Suprapubic skin (tissue), 4 donors: ENCODE results near the gene NDUFAF2. TPM values are rescaled to one million over a fixed set of nuclear protein-coding genes. Genes with fewer than 3 reads are reported as not detected.

Experiments
- DNase-seq, 2 donors: peaks; one replicate each; pipeline ENCODE4 v3.0.0-alpha.2; 2019; ENCODE audit warnings: low spot score in 2 of 2
- H3K27ac ChIP-seq: fragments of 200-600 bp; sonication (generic); one replicate; pipeline ENCODE4 v1.5.1; 2019
- H3K27me3 ChIP-seq: fragments of 200-600 bp; sonication (generic); one replicate; pipeline ENCODE4 v1.5.1; 2019
- H3K36me3 ChIP-seq: fragments of 200-600 bp; sonication (generic); one replicate; pipeline ENCODE4 v1.5.1; 2019
- H3K4me1 ChIP-seq: fragments of 200-600 bp; sonication (generic); one replicate; pipeline ENCODE4 v1.5.1; 2019
- H3K4me3 ChIP-seq: fragments of 200-600 bp; sonication (generic); one replicate; pipeline ENCODE4 v1.5.1; 2019; ENCODE audit warnings: mild to moderate bottlenecking
- H3K9me3 ChIP-seq: fragments of 200-600 bp; sonication (generic); one replicate; pipeline ENCODE4 v1.5.1; 2019
- CTCF ChIP-seq, 2 donors: fragments of 200-600 bp in 1 of 2; fragments of 450-650 bp in 1 of 2; sonication (generic) in 1 of 2; IDR thresholded peaks; one replicate each; pipeline ENCODE4 v1.5.1; 2016 to 2019; ENCODE audit warnings: antibody characterized with exemption in 2 of 2, mild to moderate bottlenecking in 1 of 2, moderate library complexity in 1 of 2
- EP300 ChIP-seq: sonication (generic); formaldehyde crosslinking; IDR thresholded peaks from one replicate; pipeline ENCODE4 v1.6.1; 2017; ENCODE audit warnings: antibody characterized with exemption
- POLR2A ChIP-seq, 2 donors: fragments of 450-650 bp; IDR thresholded peaks; one replicate each; pipeline ENCODE4 v1.6.1; 2017; ENCODE audit warnings: antibody characterized with exemption in 2 of 2, mild to moderate bottlenecking in 2 of 2, moderate library complexity in 2 of 2
- POLR2AphosphoS5 ChIP-seq, 3 donors: sonication (generic); formaldehyde crosslinking; IDR thresholded peaks; one replicate each; pipeline ENCODE4 v1.6.1; 2017; ENCODE audit warnings: antibody characterized with exemption in 3 of 3
- WGBS: methylation state at CpG from one replicate; pipeline ENCODE4 v1.1.5; 2018; 5-methylcytosine and 5-hydroxymethylcytosine counted together
- total RNA-seq, 4 donors: library from RNA; depleted of rRNA; stranded (reverse); fragments of >200 nt; gene quantifications; one replicate each; pipeline ENCODE4 v1.1.0, GENCODE V29; 2016

Gene NDUFAF2
- total RNA-seq, 4 donors from 2014 or later, result 15.6 to 20.4 (median 17.5) TPM

GRCh38 chr5:61130289-61130688, 185.3 kb downstream of the NDUFAF2 start:
- no peaks in the 10 kb centered on the region for H3K9me3 ChIP-seq
- DNase-seq, result no peak
- no peak overlapping the region for H3K27ac ChIP-seq
- 70% methylated on average over 2 of the region's 2 CpGs for WGBS
- no peaks in the 10 kb centered on the region for H3K27me3 ChIP-seq
- no peak for TF ChIP-seq EP300
- no peak for TF ChIP-seq POLR2AphosphoS5 (IDR thresholded peaks at IDR 0.05)
- TF ChIP-seq CTCF (IDR thresholded peaks at IDR 0.05), result no peak
- TF ChIP-seq POLR2A (IDR thresholded peaks at IDR 0.05), result no peak
- no peak overlapping the region for H3K4me3 ChIP-seq
- no peaks in the 10 kb centered on the region for H3K36me3 ChIP-seq
- H3K4me1 ChIP-seq, result no peaks in the 10 kb centered on the region

- no peaks in the 10 kb centered on the region for H3K36me3 ChIP-seq
- H3K27ac ChIP-seq, result no peak overlapping the region
- H3K4me1 ChIP-seq, result no peaks in the 10 kb centered on the region
- H3K27me3 ChIP-seq, result no peaks in the 10 kb centered on the region
- TF ChIP-seq POLR2AphosphoS5 (IDR thresholded peaks at IDR 0.05) (no peak), POLR2A (IDR thresholded peaks at IDR 0.05) (no peak), CTCF (IDR thresholded peaks at IDR 0.05) (no peak), EP300 (no peak)
- H3K9me3 ChIP-seq, result no peaks in the 10 kb centered on the region
- 83% methylated on average over 1 of the region's 1 CpG for WGBS
- no peak for DNase-seq
- H3K4me3 ChIP-seq, result no peak overlapping the region
Observed at GRCh38 chr5:61132559-61132958, 187.6 kb downstream of the NDUFAF2 start.

- no peak overlapping the region for H3K4me3 ChIP-seq
- WGBS, result 75% methylated on average over 1 of the region's 1 CpG
- H3K36me3 ChIP-seq, result no peaks in the 10 kb centered on the region
- H3K9me3 ChIP-seq, result no peaks in the 10 kb centered on the region
- DNase-seq, result no peak
- H3K27me3 ChIP-seq, result no peaks in the 10 kb centered on the region
- H3K27ac ChIP-seq, result no peak overlapping the region
- peaks cover 1% of the 10 kb centered on the region for H3K4me1 ChIP-seq
- no peak for TF ChIP-seq POLR2A (IDR thresholded peaks at IDR 0.05)
- no peak for TF ChIP-seq CTCF (IDR thresholded peaks at IDR 0.05)
- no peak for TF ChIP-seq POLR2AphosphoS5 (IDR thresholded peaks at IDR 0.05)
- TF ChIP-seq EP300, result no peak
Observed at GRCh38 chr5:61137835-61138234, 192.8 kb downstream of the NDUFAF2 start.

GRCh38 chr5:61139094-61139873, 194.3 kb downstream of the NDUFAF2 start:
- no peaks in the 10 kb centered on the region for H3K27me3 ChIP-seq
- no peak for DNase-seq
- no peak overlapping the region for H3K4me3 ChIP-seq
- no peak overlapping the region for H3K27ac ChIP-seq
- no peaks in the 10 kb centered on the region for H3K36me3 ChIP-seq
- H3K9me3 ChIP-seq, result no peaks in the 10 kb centered on the region
- TF ChIP-seq EP300 (no peak), POLR2A (IDR thresholded peaks at IDR 0.05) (no peak)
- WGBS, result 83% methylated on average over 5 of the region's 5 CpGs
- H3K4me1 ChIP-seq, result peaks cover 6% of the 10 kb centered on the region

GRCh38 chr5:61139931-61140330, 194.9 kb downstream of the NDUFAF2 start:
- H3K27me3 ChIP-seq, result no peaks in the 10 kb centered on the region
- no peak for DNase-seq
- WGBS, result 97% methylated on average over 4 of the region's 4 CpGs
- H3K4me1 ChIP-seq, result peaks cover 6% of the 10 kb centered on the region
- H3K9me3 ChIP-seq, result no peaks in the 10 kb centered on the region
- H3K36me3 ChIP-seq, result no peaks in the 10 kb centered on the region
- TF ChIP-seq EP300 (no peak), POLR2A (IDR thresholded peaks at IDR 0.05) (no peak), POLR2AphosphoS5 (IDR thresholded peaks at IDR 0.05) (no peak), CTCF (IDR thresholded peaks at IDR 0.05) (no peak)
- H3K27ac ChIP-seq, result no peak overlapping the region
- no peak overlapping the region for H3K4me3 ChIP-seq
